Choroid plexus epithelial cell (primary cell): ENCODE results near the gene IFT81.
"Not testable (repeated sequence)": the region's sequence is repeated elsewhere in the genome, so short reads cannot be mapped to it uniquely, and the experiment has no call there.

ENCODE experiments used
- DNase-seq: peaks from one replicate; pipeline ENCODE4 v3.0.0-alpha.2; 2010; ENCODE audit warnings: low read depth
- H3K4me3 ChIP-seq: 2 replicates; pipeline ENCODE4 v1.5.1; 2011; ENCODE audit warnings: low read depth, mild to moderate bottlenecking, control low read depth, low read length, moderate library complexity
- TF ChIP-seq, protein P1 (sequence below): conservative IDR thresholded peaks from 2 replicates; pipeline ENCODE4 v1.5.1; 2011; ENCODE audit warnings: low read depth, mild to moderate bottlenecking, control low read depth, inconsistent platforms, low read length, moderate library complexity

Gene IFT81

DNA sequence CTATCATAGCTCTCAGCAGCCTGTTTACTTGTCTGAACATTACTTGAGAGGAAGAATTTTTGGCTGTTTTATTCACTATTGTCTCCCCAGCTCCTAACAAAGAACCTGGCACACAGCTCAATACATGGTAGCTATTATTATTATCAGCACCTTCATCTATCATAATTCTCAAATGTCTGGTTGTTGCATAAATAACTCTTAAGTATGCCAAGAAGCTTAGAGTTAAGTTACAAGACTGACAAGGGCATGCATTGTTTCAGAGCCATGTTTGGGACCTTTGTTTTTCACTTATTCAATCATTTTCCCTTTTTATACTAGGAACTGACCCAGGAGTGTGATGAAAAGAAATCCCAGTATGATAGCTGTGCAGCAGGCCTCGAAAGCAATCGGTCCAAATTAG is 79.4 kb downstream of the IFT81 start:
- no peak for DNase-seq
- TF ChIP-seq, protein P1, sequence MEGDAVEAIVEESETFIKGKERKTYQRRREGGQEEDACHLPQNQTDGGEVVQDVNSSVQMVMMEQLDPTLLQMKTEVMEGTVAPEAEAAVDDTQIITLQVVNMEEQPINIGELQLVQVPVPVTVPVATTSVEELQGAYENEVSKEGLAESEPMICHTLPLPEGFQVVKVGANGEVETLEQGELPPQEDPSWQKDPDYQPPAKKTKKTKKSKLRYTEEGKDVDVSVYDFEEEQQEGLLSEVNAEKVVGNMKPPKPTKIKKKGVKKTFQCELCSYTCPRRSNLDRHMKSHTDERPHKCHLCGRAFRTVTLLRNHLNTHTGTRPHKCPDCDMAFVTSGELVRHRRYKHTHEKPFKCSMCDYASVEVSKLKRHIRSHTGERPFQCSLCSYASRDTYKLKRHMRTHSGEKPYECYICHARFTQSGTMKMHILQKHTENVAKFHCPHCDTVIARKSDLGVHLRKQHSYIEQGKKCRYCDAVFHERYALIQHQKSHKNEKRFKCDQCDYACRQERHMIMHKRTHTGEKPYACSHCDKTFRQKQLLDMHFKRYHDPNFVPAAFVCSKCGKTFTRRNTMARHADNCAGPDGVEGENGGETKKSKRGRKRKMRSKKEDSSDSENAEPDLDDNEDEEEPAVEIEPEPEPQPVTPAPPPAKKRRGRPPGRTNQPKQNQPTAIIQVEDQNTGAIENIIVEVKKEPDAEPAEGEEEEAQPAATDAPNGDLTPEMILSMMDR = no peak

GRCh38 chr12:110205931-110206330 is 81.8 kb downstream of the IFT81 start:
- TF ChIP-seq, protein P1 = no peak
- DNase-seq = no peak
- H3K4me3 ChIP-seq = no peak overlapping the region

More for the DNA sequence above, 79.4 kb downstream of the IFT81 start:
- no peak overlapping the region for H3K4me3 ChIP-seq

DNA sequence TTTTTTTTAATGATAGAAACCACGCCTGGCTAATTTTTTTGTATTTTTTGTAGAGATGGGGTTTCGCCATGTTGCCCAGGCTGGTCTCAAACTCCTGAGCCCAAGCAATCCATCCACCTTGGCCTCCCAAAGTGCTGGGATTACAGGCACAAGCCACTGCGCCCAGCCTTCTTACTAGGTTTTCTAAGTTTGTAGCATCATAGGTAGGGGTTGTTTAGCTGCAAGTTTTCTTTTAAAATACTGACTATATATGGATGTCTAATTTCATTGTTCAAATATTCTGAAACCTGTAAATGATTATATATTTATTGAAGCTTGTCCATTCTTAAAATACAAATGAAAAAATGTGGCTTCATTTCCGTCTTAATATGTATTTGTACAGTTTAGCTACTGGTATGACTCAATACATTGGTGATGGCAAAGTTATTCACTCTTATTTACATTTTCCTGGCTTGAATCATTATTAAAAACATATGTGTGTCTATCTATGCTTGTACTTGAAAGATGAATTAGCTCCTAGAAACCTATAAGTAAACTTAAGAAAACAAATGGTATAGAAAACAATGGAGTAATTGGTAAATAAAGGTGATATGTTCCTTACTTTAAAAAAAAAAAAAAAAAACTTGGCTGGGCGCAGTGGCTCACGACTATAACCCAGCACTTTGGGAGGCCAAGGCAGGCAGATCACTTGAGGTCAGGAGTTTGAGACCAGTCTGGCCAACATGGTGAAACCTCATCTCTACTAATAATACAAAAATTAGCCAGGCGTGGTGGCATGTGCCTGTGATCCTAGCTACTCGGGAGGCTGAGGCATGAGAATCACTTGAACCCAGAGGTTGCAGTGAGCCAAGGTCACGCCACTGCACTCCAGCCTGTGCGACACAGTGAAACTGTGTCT is 87.7 kb downstream of the IFT81 start:
- DNase-seq = peak; percentile 75
- H3K4me3 ChIP-seq = not testable (repeated sequence)

GRCh38 chr12:110217996-110218674 is 94.0 kb downstream of the IFT81 start:
- no peak for DNase-seq
- TF ChIP-seq, protein P1 = no peak
- no peak overlapping the region for H3K4me3 ChIP-seq

GRCh38 chr12:110222027-110222426 is 97.9 kb downstream of the IFT81 start:
- no peak overlapping the region for H3K4me3 ChIP-seq
- DNase-seq = no peak
- TF ChIP-seq, protein P1 = no peak

DNA sequence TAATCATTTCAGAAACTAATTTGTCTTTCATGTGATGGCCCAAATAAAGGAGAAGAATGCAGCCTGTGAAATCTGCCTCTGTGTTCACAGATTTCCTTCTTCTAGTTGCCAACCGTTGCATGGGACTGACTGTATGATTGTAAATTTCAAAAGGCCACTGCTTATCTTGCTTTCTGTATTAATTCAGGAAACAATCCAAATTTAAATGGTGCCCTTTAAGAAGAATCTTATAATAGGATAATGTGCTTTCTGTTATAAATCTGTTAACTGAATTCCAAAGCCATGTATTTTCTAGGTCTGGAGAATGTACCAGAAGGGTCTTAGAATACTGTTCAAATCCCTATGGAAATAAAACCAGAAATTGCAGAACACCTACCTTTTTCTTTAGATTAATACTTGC is 98.3 kb downstream of the IFT81 start:
- DNase-seq = no peak
- no peak overlapping the region for H3K4me3 ChIP-seq
- TF ChIP-seq, protein P1 = no peak

DNA sequence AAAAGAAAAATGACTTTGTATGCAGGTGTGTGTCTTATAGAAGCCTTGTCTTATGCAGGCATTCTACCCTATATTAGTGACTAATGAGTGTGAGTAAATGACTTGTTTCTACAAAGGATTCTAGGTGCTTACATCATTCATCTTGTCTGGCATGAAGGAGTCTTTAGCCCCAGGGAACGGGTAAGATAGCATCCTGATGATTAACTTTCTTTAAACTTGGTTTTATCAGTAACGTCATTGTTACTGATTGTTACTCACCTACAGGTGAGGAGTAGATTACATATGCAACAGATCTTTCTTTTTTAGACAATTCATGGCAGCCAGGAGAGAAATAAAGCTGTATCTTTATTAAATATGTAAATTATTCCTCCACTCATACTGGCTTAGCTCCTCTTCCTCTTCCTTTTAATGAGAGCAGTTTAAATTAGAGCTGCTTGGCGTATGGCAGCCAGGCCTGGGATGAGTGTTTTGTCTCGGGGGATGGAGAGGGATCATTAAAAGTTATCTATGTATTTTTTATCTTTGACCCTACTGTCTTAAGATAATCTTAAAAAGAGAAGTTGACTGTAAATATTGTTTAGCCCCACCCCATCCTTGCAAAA is 99.7 kb downstream of the IFT81 start:
- TF ChIP-seq, protein P1 = no peak
- H3K4me3 ChIP-seq = no peak overlapping the region
- no peak for DNase-seq
